IPS-18a (cell line): ENCODE data around the gene PRKCA.

Source experiments
- H3K27ac ChIP-seq: one replicate; pipeline ENCODE4 v1.5.1; 2013; ENCODE audit warnings: low read length
- H3K27me3 ChIP-seq: one replicate; pipeline ENCODE4 v1.6.1; 2013; ENCODE audit warnings: mild to moderate bottlenecking, low read length; ENCODE audit not compliant: control insufficient read depth, insufficient read depth
- H3K36me3 ChIP-seq: one replicate; pipeline ENCODE4 v1.6.1; 2013; ENCODE audit warnings: low read depth, low read length; ENCODE audit not compliant: control insufficient read depth
- H3K4me1 ChIP-seq: one replicate; pipeline ENCODE4 v1.6.1; 2013; ENCODE audit warnings: low read depth, low read length; ENCODE audit not compliant: control insufficient read depth
- H3K4me3 ChIP-seq: one replicate; pipeline ENCODE4 v1.5.1; 2013; ENCODE audit warnings: low read length
- H3K9ac ChIP-seq: one replicate; pipeline ENCODE4 v1.6.1; 2013; ENCODE audit warnings: mild to moderate bottlenecking, low read length, moderate library complexity
- H3K9me3 ChIP-seq: one replicate; pipeline ENCODE4 v1.6.1; 2013; ENCODE audit warnings: low read depth, low read length; ENCODE audit not compliant: control insufficient read depth

PRKCA gene

DNA sequence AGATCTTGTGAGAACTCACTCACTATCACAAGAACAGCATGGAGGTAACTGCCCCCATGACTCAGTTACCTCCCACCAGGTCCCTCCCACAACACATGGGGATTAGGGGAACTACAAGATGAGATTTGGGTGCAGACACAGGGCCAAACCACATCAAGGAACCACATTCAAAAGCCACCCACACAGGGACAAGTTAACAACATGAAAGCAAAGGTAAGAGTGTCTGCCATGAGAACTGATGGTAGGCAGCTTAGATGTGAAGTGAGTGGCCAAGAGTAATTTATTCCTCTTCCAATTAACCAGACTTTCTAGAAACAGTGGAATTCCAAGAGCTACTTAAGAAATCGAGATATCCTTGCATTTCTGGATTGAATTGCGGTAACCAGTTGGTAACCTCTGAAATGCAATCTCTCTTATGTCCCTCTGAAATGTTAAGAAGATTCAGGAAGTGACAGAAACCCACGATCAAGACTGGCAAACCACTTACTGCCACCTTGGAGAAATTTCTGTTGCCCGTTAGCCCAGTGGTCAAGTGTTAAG, 365.1 kb downstream of the PRKCA start:
- Histone ChIP-seq H3K4me3 (no peak overlapping the region), H3K27me3 (no peaks in the 10 kb centered on the region), H3K4me1 (no peaks in the 10 kb centered on the region), H3K36me3 (no peaks in the 10 kb centered on the region), H3K9ac (no peak overlapping the region), H3K9me3 (no peaks in the 10 kb centered on the region), H3K27ac (no peak overlapping the region)

DNA sequence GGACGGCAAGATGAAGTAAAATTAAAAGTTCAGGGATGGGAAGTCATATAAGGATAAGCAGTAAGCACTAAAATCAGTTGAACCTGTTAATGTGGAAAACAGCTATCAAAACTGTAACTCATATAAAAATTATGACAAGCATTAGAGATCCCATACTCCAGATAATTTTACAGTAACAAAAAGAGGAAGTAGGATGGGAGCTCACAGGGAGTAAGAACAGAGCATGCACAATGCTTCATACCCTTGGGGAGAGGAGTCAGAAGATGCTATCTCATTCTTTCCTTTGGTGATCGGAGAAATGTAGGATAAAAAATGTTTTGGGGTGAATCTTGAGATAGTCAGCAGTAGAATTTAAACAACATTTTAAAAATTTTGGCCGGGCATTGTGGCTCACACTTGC, 367.8 kb downstream of the PRKCA start:
- Histone ChIP-seq H3K9ac (no peak overlapping the region), H3K36me3 (no peaks in the 10 kb centered on the region), H3K27ac (no peak overlapping the region), H3K4me3 (no peak overlapping the region), H3K9me3 (no peaks in the 10 kb centered on the region), H3K27me3 (no peaks in the 10 kb centered on the region), H3K4me1 (no peaks in the 10 kb centered on the region)

DNA sequence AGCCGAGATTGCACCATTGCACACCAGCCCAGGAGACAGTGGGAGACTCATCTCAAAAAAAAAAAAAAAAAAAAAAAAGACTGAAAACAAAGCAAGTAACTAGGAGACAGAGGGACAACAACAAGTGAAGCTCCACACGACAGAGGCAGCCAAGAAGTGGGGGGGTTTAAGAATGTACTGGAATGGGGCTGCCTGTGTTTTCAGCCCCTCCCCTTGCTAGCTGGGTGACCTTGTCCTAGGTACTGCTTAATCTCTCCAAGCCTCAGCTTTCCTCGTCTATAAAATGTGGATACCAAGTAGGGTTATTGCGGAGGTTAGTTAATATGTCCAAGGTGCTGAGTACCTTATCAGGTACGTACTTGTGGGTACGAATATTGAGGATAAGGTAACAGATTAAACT, 368.7 kb downstream of the PRKCA start:
- Histone ChIP-seq H3K4me3 (no peak overlapping the region), H3K9me3 (no peaks in the 10 kb centered on the region), H3K27ac (no peak overlapping the region), H3K27me3 (no peaks in the 10 kb centered on the region), H3K36me3 (no peaks in the 10 kb centered on the region), H3K4me1 (no peaks in the 10 kb centered on the region), H3K9ac (no peak overlapping the region)

DNA sequence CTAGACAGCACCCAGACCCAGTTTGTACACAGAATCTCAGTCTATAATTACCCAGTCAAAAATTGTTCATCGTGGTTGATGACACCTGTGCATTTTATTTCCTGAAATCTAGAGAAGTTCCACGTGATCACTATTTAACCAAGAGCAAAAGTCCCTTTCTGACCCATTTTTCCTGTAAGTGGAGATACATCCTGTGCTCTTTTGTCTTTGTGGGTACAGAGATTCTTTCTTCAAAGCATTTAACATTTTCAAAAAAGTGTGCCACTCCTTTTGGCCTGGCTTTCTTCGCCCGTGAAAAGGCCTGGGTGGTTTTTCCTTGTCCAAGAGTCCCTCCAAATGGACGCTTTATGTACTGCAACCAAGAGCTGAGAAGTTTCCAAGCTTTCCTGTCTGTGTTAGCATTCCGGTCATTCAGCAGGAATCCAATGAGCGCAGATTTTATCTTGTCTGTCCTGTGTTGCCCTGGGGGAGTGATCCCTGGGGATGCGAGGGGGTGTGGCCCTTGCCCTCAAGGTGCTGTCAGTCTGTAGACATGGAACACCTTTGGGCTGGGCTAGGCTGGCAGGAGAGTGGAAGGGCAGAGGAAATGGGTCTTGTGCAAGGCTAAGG, 371.4 kb downstream of the PRKCA start:
- Histone ChIP-seq H3K27me3 (no peaks in the 10 kb centered on the region), H3K4me1 (no peaks in the 10 kb centered on the region), H3K4me3 (no peak overlapping the region), H3K9ac (no peak overlapping the region), H3K9me3 (no peaks in the 10 kb centered on the region), H3K27ac (no peak overlapping the region), H3K36me3 (no peaks in the 10 kb centered on the region)

DNA sequence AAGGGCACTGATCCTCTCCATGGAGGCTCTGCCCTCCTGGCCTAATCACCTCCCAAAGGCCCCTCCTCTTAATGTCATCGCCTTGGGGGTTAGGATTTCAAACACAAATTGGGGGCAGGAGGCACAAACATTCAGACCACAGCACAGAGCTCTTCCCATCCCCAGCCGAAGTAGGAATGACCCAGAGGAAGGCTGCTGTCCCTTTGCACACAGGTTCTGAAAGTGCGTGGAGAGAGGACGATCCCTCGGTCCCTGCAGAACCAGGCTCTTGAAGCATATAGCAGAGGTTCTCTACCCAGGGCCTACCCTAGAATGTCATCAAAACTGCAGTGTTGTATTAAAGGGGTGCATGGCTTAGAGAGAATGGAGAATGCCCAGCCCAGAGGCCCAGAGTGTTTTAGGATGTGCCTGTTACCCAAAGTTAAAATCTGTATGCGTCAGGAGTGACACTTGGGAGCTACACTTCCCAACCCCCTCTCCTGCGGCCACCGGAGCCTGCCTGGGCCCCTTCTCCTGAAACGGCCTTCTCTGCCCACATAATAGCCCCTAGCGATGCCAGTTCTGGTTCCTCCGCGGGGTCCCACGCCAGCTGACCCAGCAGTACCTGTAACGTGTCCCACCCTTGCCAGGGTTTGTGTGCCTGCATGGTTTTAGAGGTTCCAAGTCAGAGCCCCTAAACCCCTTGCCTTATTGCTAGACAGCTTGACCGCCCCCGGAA, 373.0 kb downstream of the PRKCA start:
- Histone ChIP-seq H3K9me3 (no peaks in the 10 kb centered on the region), H3K27ac (no peak overlapping the region), H3K36me3 (no peaks in the 10 kb centered on the region), H3K9ac (no peak overlapping the region), H3K4me1 (no peaks in the 10 kb centered on the region), H3K27me3 (no peaks in the 10 kb centered on the region), H3K4me3 (no peak overlapping the region)

DNA sequence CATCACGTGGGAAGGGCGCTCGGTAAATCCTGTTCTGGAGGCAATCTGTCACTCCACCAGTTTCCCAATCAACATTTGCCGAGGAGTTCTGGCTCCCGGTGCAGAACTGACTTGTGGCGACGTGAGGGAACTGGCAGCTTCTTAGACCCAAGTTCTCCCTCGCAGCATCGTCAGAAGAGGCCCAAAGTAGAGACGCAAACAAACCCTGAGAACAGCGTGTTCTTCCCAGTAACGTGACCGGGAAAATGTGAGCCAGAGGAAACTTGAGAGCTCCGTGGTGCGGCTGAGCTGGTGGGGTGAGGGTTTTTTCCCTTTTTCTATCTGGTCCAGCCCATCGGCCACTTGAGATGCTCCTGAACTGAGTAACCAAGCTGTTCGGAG, 373.6 kb downstream of the PRKCA start:
- no peak overlapping the region for H3K27ac ChIP-seq
- H3K4me1 ChIP-seq: no peaks in the 10 kb centered on the region
- H3K4me3 ChIP-seq: no peak overlapping the region
- no peaks in the 10 kb centered on the region for H3K36me3 ChIP-seq
- no peaks in the 10 kb centered on the region for H3K27me3 ChIP-seq
- no peak overlapping the region for H3K9ac ChIP-seq
- H3K9me3 ChIP-seq: no peaks in the 10 kb centered on the region

DNA sequence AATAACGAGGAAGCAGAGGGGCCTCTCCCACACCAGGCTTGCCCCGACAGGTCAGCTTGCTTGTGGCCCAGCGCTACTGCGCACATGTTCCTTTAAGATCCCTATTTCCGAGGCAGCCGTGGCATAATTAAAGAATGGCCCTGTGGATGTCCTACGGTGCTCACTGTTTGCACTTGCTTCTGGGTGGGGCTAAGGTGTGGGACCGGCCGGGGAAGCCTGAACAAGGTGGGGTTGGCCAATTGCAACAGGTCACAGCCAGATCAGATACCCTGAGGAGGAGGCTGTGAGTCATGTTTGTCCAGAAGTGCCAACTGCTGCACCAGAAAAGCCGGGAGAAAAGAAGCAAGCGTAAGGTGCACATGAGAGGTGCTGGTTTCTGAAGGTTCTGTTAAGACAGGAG, 374.0 kb downstream of the PRKCA start:
- Histone ChIP-seq H3K27ac (no peak overlapping the region), H3K4me3 (no peak overlapping the region), H3K36me3 (no peaks in the 10 kb centered on the region), H3K9ac (no peak overlapping the region), H3K4me1 (no peaks in the 10 kb centered on the region), H3K9me3 (no peaks in the 10 kb centered on the region), H3K27me3 (no peaks in the 10 kb centered on the region)

DNA sequence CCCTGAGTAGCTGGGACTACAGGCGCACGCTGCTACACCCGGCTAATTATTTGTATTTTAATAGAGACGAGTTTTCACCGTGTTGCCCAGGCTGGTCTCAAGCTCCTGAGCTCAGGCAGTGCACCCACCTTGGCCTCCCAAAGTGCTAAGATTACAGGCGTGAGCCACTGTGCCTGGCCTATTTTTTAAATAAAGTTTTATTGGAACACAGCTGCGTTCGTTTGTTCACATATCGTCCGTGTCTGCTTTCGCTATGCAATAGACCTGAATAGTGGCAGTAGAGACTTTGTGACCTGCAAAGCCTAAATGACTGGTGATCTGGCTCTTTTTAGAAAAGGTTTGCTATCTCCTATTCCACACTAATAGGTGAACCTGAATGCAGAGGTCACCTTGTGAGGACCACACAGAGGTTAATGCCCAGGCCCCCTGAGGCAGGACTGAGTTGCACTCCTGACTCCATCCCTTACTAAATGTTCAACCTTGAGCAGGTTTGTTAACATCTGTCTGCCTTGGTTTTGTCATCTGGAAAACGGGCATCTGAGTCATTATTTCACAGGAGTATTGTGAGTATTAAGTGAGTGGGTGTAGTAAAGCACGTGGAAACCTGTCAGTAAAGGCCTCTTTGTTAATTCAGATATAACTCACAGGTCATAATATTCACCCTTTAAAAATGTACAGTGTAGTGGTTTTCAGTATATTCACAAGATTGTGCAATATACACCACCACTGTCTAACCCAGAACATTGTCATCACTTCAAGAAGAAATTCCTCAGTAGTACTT, 375.0 kb downstream of the PRKCA start:
- Histone ChIP-seq H3K4me1 (no peaks in the 10 kb centered on the region), H3K9ac (no peak overlapping the region), H3K36me3 (no peaks in the 10 kb centered on the region), H3K9me3 (no peaks in the 10 kb centered on the region), H3K27me3 (no peaks in the 10 kb centered on the region), H3K4me3 (no peak overlapping the region), H3K27ac (no peak overlapping the region)

DNA sequence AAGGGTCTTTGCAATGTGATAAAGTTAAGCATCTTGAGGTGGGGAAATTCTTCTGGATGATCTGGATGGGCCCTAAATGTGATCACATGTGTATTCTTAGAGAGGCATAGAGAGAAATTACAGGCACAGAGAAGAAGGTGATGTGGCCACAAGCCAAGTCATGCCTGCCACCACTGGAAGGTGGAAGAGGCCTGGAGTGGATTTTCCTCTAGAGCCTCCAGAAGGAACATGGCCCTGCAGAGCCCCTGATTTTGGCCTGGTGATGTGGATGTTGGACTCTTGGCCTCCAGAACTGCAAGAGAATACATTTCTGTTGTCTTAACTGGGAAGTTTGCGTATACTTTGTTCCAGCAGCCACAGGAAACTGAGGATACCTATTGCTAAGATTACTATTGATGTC, 375.6 kb downstream of the PRKCA start:
- no peaks in the 10 kb centered on the region for H3K27me3 ChIP-seq
- no peaks in the 10 kb centered on the region for H3K9me3 ChIP-seq
- H3K36me3 ChIP-seq: no peaks in the 10 kb centered on the region
- H3K4me1 ChIP-seq: no peaks in the 10 kb centered on the region
- H3K27ac ChIP-seq: no peak overlapping the region
- no peak overlapping the region for H3K9ac ChIP-seq
- no peak overlapping the region for H3K4me3 ChIP-seq

DNA sequence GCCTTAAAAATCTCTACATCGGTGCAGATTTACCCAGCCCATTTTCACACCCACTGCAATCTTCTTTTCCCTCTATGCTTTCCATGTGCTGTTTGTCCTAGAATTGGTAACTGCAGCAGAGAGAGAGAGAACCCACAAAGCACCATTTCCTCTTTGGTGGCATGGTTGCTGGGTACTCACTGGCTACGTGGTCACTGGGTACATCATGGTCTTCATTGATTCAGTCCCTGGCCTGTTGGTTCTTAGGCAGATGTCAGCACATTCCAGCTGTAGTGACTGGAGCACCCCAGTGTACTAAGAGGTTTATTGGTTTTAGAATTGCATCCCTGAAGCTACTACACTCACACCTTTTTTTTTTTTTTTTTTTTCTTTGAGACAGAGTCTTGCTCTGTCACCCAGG, 376.4 kb downstream of the PRKCA start:
- H3K27ac ChIP-seq: no peak overlapping the region
- no peaks in the 10 kb centered on the region for H3K4me1 ChIP-seq
- H3K4me3 ChIP-seq: no peak overlapping the region
- H3K9me3 ChIP-seq: no peaks in the 10 kb centered on the region
- H3K27me3 ChIP-seq: no peaks in the 10 kb centered on the region
- H3K9ac ChIP-seq: no peak overlapping the region
- H3K36me3 ChIP-seq: no peaks in the 10 kb centered on the region

DNA sequence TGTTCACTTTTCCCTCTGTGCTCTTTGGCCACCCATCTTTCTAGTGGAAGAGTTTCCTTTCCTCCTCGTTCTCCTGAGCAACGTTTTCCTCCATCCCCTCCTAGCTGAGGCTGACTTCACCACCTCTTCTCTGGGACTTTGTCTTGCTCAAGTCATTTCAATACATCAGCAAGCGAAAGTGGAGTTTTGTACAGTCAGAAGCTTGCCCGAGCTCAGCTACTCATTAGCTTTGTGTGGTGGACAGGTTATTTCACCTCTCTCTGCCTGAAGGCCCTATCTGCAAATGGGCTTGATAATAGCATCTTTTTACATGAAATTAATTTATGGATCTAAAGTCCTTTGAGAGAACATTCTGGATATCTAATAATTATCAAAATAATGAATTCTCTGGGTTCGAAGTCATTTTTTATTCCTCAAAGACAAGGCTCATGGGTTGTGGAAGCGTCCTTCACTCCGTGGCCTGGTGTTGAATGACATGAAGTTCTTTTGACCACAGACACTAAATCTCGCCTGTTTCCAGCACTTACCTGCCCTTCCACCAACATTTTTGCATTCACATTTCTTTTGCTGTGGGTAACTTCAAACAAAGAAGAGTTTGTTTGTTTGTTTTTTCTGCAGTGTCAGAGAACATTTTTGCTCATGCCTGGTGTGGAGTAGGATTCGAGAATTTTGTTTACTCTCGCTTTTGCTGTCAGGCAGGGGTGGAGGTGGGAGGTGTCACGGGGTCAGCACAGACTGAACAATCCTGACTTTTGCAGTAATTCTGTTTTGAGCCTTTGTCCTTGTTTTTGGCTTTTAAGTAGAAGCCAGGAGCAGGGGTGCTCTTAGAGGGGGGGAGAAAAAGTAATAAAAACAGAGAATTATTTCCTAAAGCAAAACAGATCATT, 377.5 kb downstream of the PRKCA start:
- H3K36me3 ChIP-seq: no peaks in the 10 kb centered on the region
- no peaks in the 10 kb centered on the region for H3K9me3 ChIP-seq
- no peaks in the 10 kb centered on the region for H3K27me3 ChIP-seq
- no peak overlapping the region for H3K27ac ChIP-seq
- H3K4me1 ChIP-seq: no peaks in the 10 kb centered on the region
- H3K9ac ChIP-seq: no peak overlapping the region
- no peak overlapping the region for H3K4me3 ChIP-seq
